PFSK-1 (cell line): Measurements from ENCODE around the gene BTN1A1.

Experiments
- TAF1 ChIP-seq: IDR thresholded peaks from 2 replicates; pipeline ENCODE4 v1.6.1; 2012; ENCODE audit warnings: low read length, control low read depth, borderline replicate concordance; ENCODE audit not compliant: insufficient read depth
- TF ChIP-seq, protein P1 (sequence below), 2 experiments: IDR thresholded peaks; 2 replicates each; pipeline versions ENCODE4 v1.6.1 to v1.8.0; 2011 to 2012; ENCODE audit warnings: low read depth in 2 of 2, low read length in 2 of 2, control low read depth in 1 of 2, inconsistent platforms in 1 of 2, mild to moderate bottlenecking in 1 of 2, moderate library complexity in 1 of 2; ENCODE audit not compliant: insufficient read depth in 1 of 2

DNA sequence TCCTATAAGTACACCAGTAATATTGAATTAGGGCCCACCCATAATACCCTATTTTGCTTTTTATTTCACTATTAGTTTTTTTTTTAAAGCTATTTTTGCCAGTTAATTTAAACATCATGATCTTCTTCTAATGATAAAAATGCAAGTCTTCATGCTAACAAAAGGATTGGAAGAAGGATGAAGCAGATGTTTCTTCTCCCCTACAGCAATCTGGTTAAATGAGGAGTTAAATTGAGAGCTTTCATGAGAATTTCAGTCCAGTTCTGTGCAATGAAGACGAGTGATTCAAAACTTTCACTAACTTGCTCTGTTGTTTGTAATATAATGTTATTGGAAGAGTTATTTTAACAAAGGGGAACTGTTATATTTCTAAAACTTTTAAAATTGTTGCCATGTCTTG lies 41.5 kb downstream of the BTN1A1 start:
- no peak for TF ChIP-seq TAF1
- TF ChIP-seq, protein P1, sequence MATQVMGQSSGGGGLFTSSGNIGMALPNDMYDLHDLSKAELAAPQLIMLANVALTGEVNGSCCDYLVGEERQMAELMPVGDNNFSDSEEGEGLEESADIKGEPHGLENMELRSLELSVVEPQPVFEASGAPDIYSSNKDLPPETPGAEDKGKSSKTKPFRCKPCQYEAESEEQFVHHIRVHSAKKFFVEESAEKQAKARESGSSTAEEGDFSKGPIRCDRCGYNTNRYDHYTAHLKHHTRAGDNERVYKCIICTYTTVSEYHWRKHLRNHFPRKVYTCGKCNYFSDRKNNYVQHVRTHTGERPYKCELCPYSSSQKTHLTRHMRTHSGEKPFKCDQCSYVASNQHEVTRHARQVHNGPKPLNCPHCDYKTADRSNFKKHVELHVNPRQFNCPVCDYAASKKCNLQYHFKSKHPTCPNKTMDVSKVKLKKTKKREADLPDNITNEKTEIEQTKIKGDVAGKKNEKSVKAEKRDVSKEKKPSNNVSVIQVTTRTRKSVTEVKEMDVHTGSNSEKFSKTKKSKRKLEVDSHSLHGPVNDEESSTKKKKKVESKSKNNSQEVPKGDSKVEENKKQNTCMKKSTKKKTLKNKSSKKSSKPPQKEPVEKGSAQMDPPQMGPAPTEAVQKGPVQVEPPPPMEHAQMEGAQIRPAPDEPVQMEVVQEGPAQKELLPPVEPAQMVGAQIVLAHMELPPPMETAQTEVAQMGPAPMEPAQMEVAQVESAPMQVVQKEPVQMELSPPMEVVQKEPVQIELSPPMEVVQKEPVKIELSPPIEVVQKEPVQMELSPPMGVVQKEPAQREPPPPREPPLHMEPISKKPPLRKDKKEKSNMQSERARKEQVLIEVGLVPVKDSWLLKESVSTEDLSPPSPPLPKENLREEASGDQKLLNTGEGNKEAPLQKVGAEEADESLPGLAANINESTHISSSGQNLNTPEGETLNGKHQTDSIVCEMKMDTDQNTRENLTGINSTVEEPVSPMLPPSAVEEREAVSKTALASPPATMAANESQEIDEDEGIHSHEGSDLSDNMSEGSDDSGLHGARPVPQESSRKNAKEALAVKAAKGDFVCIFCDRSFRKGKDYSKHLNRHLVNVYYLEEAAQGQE (IDR thresholded peaks at IDR 0.05; ENCODE audit: insufficient read depth in 1 of 2, low read depth in 2 of 2, low read length in 2 of 2) = no peak
